H1 (cell line): ENCODE measurements around the gene GARNL3. TPM values are rescaled to one million over a fixed set of nuclear protein-coding genes. Genes with fewer than 3 reads are reported as not detected.

Experiments used
- CTCF ChIA-PET: fragments of 300-600 bp; sonication (Branson Sonifier 250); formaldehyde crosslinking; loops from one replicate; lab custom pipeline; 2021; ENCODE audit not compliant: partially characterized antibody; lab: Charles Lee
- POLR2A ChIA-PET: fragments of 300-600 bp; sonication (Branson Sonifier 250); formaldehyde crosslinking; loops from one replicate; lab custom pipeline; 2021; ENCODE audit warnings: inconsistent platforms; ENCODE audit not compliant: partially characterized antibody; lab: Charles Lee
- DNase-seq, 2 experiments: peaks; one replicate each; pipeline versions ENCODE4 v3.0.0 to v3.0.0-alpha.2; 2010 to 2022; ENCODE audit warnings: low spot score in 2 of 2, low read depth in 1 of 2, mixed read lengths in 1 of 2
- FAIRE-seq: peaks from 2 replicates; lab custom pipeline; 2011; peaks lifted over from hg19 to GRCh38; lab: Jason Lieb, UNC
- H2AFZ ChIP-seq: 2 replicates; pipeline ENCODE4 v1.8.1; 2012; ENCODE audit warnings: low read length, inconsistent platforms
- H2AK5ac ChIP-seq: 2 replicates; pipeline ENCODE4 v1.6.1; 2013; ENCODE audit warnings: low read depth, low read length
- H2BK120ac ChIP-seq: replicated peaks from 2 replicates; pipeline ENCODE3; 2013; ENCODE audit warnings: low read depth, low read length, inconsistent platforms
- H2BK12ac ChIP-seq: 2 replicates; pipeline ENCODE4 v1.6.1; 2013; ENCODE audit warnings: low read depth, low read length
- H2BK15ac ChIP-seq: 2 replicates; pipeline ENCODE4 v1.6.1; 2013; ENCODE audit warnings: low read length
- H2BK20ac ChIP-seq: 2 replicates; pipeline ENCODE4 v1.6.1; 2013; ENCODE audit warnings: low read length
- H2BK5ac ChIP-seq: 2 replicates; pipeline ENCODE4 v1.6.1; 2013; ENCODE audit warnings: low read depth, low read length
- H3K14ac ChIP-seq: 2 replicates; pipeline ENCODE4 v1.6.1; 2013; ENCODE audit warnings: inconsistent platforms; ENCODE audit not compliant: insufficient read length
- H3K18ac ChIP-seq: 2 replicates; pipeline ENCODE4 v1.6.1; 2013; ENCODE audit warnings: low read length; ENCODE audit errors: extremely low read depth
- H3K23ac ChIP-seq: 2 replicates; pipeline ENCODE4 v1.6.1; 2013; ENCODE audit warnings: inconsistent platforms; ENCODE audit not compliant: insufficient read length
- H3K23me2 ChIP-seq: 2 replicates; pipeline ENCODE4 v1.6.1; 2013; ENCODE audit warnings: low read depth, low read length
- H3K27ac ChIP-seq: 2 replicates; pipeline ENCODE4 v1.6.1; 2011; ENCODE audit warnings: low read depth, low read length, inconsistent platforms
- H3K27me3 ChIP-seq, 4 experiments: replicated peaks in 1 of 4; 1 replicate in 1 of 4; 2 replicates in 3 of 4; pipeline versions ENCODE4 v1.6.1 to v1.8.1; 2011 to 2013; ENCODE audit warnings: low read length in 3 of 4, mild to moderate bottlenecking in 3 of 4, inconsistent platforms in 2 of 4, mixed read lengths in 2 of 4, moderate library complexity in 1 of 4; ENCODE audit not compliant: control insufficient read depth in 3 of 4, insufficient read depth in 3 of 4; ENCODE audit errors: extremely low read depth in 1 of 4
- H3K36me3 ChIP-seq, 4 experiments: 2 replicates each; pipeline versions ENCODE4 v1.6.1 to v1.8.1; 2011 to 2013; ENCODE audit warnings: mild to moderate bottlenecking in 4 of 4, low read length in 3 of 4, moderate library complexity in 2 of 4, control low read depth in 1 of 4, inconsistent platforms in 1 of 4; ENCODE audit not compliant: insufficient read depth in 4 of 4, control insufficient read depth in 2 of 4
- H3K4ac ChIP-seq: replicated peaks from 2 replicates; pipeline ENCODE3; 2013; ENCODE audit warnings: low read length, low read depth, mixed read lengths, inconsistent platforms; ENCODE audit not compliant: insufficient read length
- H3K4me1 ChIP-seq, 4 experiments: replicated peaks in 1 of 4; 1 replicate in 1 of 4; 2 replicates in 3 of 4; pipeline versions ENCODE4 v1.6.1 to v1.8.1; 2011 to 2013; ENCODE audit warnings: low read length in 3 of 4, inconsistent platforms in 2 of 4, mixed read lengths in 1 of 4; ENCODE audit not compliant: insufficient read depth in 4 of 4, control insufficient read depth in 3 of 4
- H3K4me2 ChIP-seq, 2 experiments: 2 replicates each; pipeline versions ENCODE4 v1.6.1 to v1.8.1; 2011 to 2013; ENCODE audit warnings: low read depth in 2 of 2, low read length in 2 of 2, control low read depth in 1 of 2, inconsistent platforms in 1 of 2, mild to moderate bottlenecking in 1 of 2; ENCODE audit not compliant: insufficient read depth in 1 of 2
- H3K4me3 ChIP-seq, 4 experiments: fragments of 200-600, 300-600 bp in 1 of 4; sonication (generic), shearing (Covaris generic), sonication (Bioruptor Twin) in 1 of 4; 2 replicates each; pipeline versions ENCODE4 v1.5.1 to v1.8.1; 2011 to 2016; ENCODE audit warnings: low read length in 4 of 4, low read depth in 3 of 4, control low read depth in 2 of 4, inconsistent platforms in 2 of 4, mild to moderate bottlenecking in 2 of 4, mixed read lengths in 1 of 4, moderate library complexity in 1 of 4; ENCODE audit not compliant: insufficient read depth in 2 of 4; ENCODE audit errors: extremely low read depth in 1 of 4
- H3K56ac ChIP-seq: replicated peaks from 2 replicates; pipeline ENCODE3; 2013; ENCODE audit warnings: low read depth, mild to moderate bottlenecking, mixed read lengths, low read length, inconsistent platforms; ENCODE audit not compliant: insufficient read length
- H3K79me1 ChIP-seq: 2 replicates; pipeline ENCODE4 v1.6.1; 2013; ENCODE audit warnings: low read depth, low read length, control low read depth
- H3K79me2 ChIP-seq, 2 experiments: 2 replicates each; pipeline versions ENCODE4 v1.6.1 to v1.8.1; 2012 to 2013; ENCODE audit warnings: low read length in 2 of 2, mild to moderate bottlenecking in 2 of 2, inconsistent platforms in 1 of 2; ENCODE audit not compliant: insufficient read depth in 2 of 2, control insufficient read depth in 1 of 2
- H3K9ac ChIP-seq, 4 experiments: replicated peaks in 1 of 4; 1 replicate in 1 of 4; 2 replicates in 3 of 4; pipeline versions ENCODE4 v1.6.1 to v1.8.1; 2011 to 2013; ENCODE audit warnings: low read depth in 3 of 4, low read length in 3 of 4, control low read depth in 2 of 4, mild to moderate bottlenecking in 2 of 4, moderate library complexity in 2 of 4, inconsistent platforms in 1 of 4; ENCODE audit errors: extremely low read depth in 1 of 4
- H3K9me3 ChIP-seq, 2 experiments: 2 replicates each; pipeline versions ENCODE4 v1.6.1 to v1.8.1; 2012 to 2013; ENCODE audit warnings: mild to moderate bottlenecking in 2 of 2, moderate library complexity in 2 of 2, control low read depth in 1 of 2, inconsistent platforms in 1 of 2, low read depth in 1 of 2, low read length in 1 of 2, mixed read lengths in 1 of 2; ENCODE audit not compliant: insufficient read depth in 2 of 2
- H4K20me1 ChIP-seq, 2 experiments: replicated peaks in 1 of 2; 2 replicates each; pipeline versions ENCODE3 to v1.8.1; 2011 to 2013; ENCODE audit warnings: inconsistent platforms in 2 of 2, low read length in 2 of 2, mild to moderate bottlenecking in 1 of 2; ENCODE audit not compliant: insufficient read depth in 2 of 2, control insufficient read depth in 1 of 2
- H4K5ac ChIP-seq: 2 replicates; pipeline ENCODE4 v1.6.1; 2013; ENCODE audit warnings: low read length, low read depth, mixed read lengths, inconsistent platforms; ENCODE audit not compliant: insufficient read length
- H4K8ac ChIP-seq: 2 replicates; pipeline ENCODE4 v1.8.0; 2013; ENCODE audit warnings: mild to moderate bottlenecking, moderate library complexity, low read length, inconsistent platforms; ENCODE audit not compliant: insufficient read depth; ENCODE audit errors: extremely low read depth
- H4K91ac ChIP-seq: replicated peaks from 2 replicates; pipeline ENCODE3; 2013; ENCODE audit warnings: low read length, mixed read lengths, inconsistent platforms; ENCODE audit not compliant: insufficient read length
- BACH1 ChIP-seq: IDR thresholded peaks from 2 replicates; pipeline ENCODE4 v1.6.1; 2012; ENCODE audit warnings: low read length, improper control_type of control experiment
- BCL11A ChIP-seq, 2 experiments: IDR thresholded peaks; one replicate each; pipeline ENCODE4 v1.6.1; 2011; ENCODE audit warnings: low read depth in 2 of 2, low read length in 2 of 2, mild to moderate bottlenecking in 2 of 2
- CEBPB ChIP-seq: IDR thresholded peaks from 2 replicates; pipeline ENCODE4 v1.6.1; 2012; ENCODE audit warnings: low read depth, low read length
- KDM5A ChIP-seq: fragments of 200-600 bp; IDR thresholded peaks from 2 replicates; pipeline ENCODE4 v1.7.1; 2012; ENCODE audit warnings: mild to moderate bottlenecking, low read length, inconsistent platforms, mixed read lengths
- PHF8 ChIP-seq: fragments of 200-600 bp; sonication (generic); conservative IDR thresholded peaks from 2 replicates; pipeline ENCODE4 v1.7.1; 2012; ENCODE audit warnings: low read depth, mild to moderate bottlenecking, inconsistent platforms, low read length, moderate library complexity
- RFX5 ChIP-seq: IDR thresholded peaks from 2 replicates; pipeline ENCODE4 v1.6.1; 2011; ENCODE audit warnings: low read depth, low read length, improper control_type of control experiment, borderline replicate concordance
- SIRT6 ChIP-seq: IDR thresholded peaks from one replicate; pipeline ENCODE4 v1.7.1; 2012; ENCODE audit warnings: low read length, inconsistent platforms
- SP4 ChIP-seq: IDR thresholded peaks from 2 replicates; pipeline ENCODE4 v1.6.1; 2012; ENCODE audit warnings: low read length, inconsistent platforms
- TCF12 ChIP-seq: IDR thresholded peaks from 2 replicates; pipeline ENCODE4 v1.6.1; 2011; ENCODE audit warnings: low read depth, mild to moderate bottlenecking, low read length
- WGBS, 2 experiments: shearing (Covaris generic) in 1 of 2; methylation state at CpG; one replicate each; pipeline versions ENCODE4 v1.1.6 to v1.1.7; 2013 to 2015; ENCODE audit warnings: low lambda C conversion rate in 2 of 2, mixed read lengths in 2 of 2, inconsistent platforms in 1 of 2, low coverage in 1 of 2, missing lambda C conversion rate in 1 of 2; ENCODE audit not compliant: insufficient replicate concordance in 2 of 2, insufficient coverage in 1 of 2, insufficient read length in 1 of 2; ENCODE audit errors: extremely low coverage in 1 of 2, missing lambda C conversion rate in 1 of 2; 5-methylcytosine and 5-hydroxymethylcytosine counted together
- polyA plus RNA-seq, 7 experiments: library from polyadenylated mRNA; depleted of rRNA in 3 of 7; stranded (reverse) in 5 of 7; unstranded in 2 of 7; fragments of >200 nt in 5 of 7; fragments of 200-250 nt in 2 of 7; gene quantifications; 1 replicate in 5 of 7; 2 replicates in 1 of 7; 4 replicates in 1 of 7; pipeline versions ENCODE4 v1.2.1 to v1.2.3, GENCODE V29; 2011 to 2013; ENCODE audit warnings: missing spikeins in 2 of 7, mixed read lengths in 2 of 7
- total RNA-seq: library from RNA; stranded (reverse); fragmentation: NEBNext Ultra II Directional; extraction: Animal tissue kit (Norgen Biotek cat#: 25700); gene quantifications from 2 replicates; pipeline ENCODE4 v1.2.1, GENCODE V29; 2021
- TF ChIP-seq, protein P1 (sequence below): IDR thresholded peaks from 2 replicates; pipeline ENCODE4 v1.6.1; 2012; ENCODE audit warnings: inconsistent platforms

Gene GARNL3
- total and polyA plus RNA-seq, 2 of the 8 experiments (the other 6 are each of a cell fraction or from before 2014, with no cell fraction given): 6.5 to 18.3 TPM

- Histone ChIP-seq H4K91ac (no peak overlapping the region), H4K8ac (no peak overlapping the region), H3K27me3 (no peaks in the 10 kb centered on the region), H3K18ac (no peak overlapping the region), H3K9me3 (no peaks in the 10 kb centered on the region), H3K14ac (no peak overlapping the region), H3K4me2 (no peak overlapping the region), H3K23me2 (no peaks in the 10 kb centered on the region), H3K79me1 (no peaks in the 10 kb centered on the region), H3K27ac (no peak overlapping the region), H3K56ac (no peak overlapping the region), H4K20me1 (no peaks in the 10 kb centered on the region), H2BK5ac (no peak overlapping the region), H3K4me3 (no peak overlapping the region), H3K23ac (no peak overlapping the region), H3K4me1 (peaks cover 0 to 2% (median 0%) of the 10 kb centered on the region in 4 experiments; a peak in 4 of 7 replicates), H3K36me3 (no peaks in the 10 kb centered on the region), H3K79me2 (no peaks in the 10 kb centered on the region), H2BK120ac (no peak overlapping the region), H3K9ac (no peak overlapping the region), H2BK15ac (no peak overlapping the region), H2AFZ (no peak overlapping the region), H2BK12ac (no peak overlapping the region), H2BK20ac (no peak overlapping the region), H3K4ac (no peak overlapping the region), H2AK5ac (no peak overlapping the region), H4K5ac (no peak overlapping the region)
- CTCF ChIA-PET: interaction anchor here (1.0 to 2.8 kb wide), 2 partner anchors 19 to 26 kb away, joined by 3 to 9 read pairs; no protein-coding TSS in a partner anchor
- 90 to 100% methylated on average over 1 to 7 of the region's 7 CpGs for WGBS, 2 experiments
- no peak for FAIRE-seq
- DNase-seq: no peak
- POLR2A ChIA-PET: no interaction called here
- no peak for TF ChIP-seq CEBPB
- TF ChIP-seq PHF8: no peak
- TF ChIP-seq RFX5: no peak
- TF ChIP-seq, protein P1, sequence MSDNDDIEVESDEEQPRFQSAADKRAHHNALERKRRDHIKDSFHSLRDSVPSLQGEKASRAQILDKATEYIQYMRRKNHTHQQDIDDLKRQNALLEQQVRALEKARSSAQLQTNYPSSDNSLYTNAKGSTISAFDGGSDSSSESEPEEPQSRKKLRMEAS: no peak
- TF ChIP-seq TCF12: no peak
- TF ChIP-seq SIRT6: no peak
- TF ChIP-seq BACH1: no peak
- no peak for TF ChIP-seq KDM5A
- no peak for TF ChIP-seq BCL11A (IDR thresholded peaks at IDR 0.05; ENCODE audit: low read depth in 2 of 2, low read length in 2 of 2)
- no peak for TF ChIP-seq SP4
Measured at GRCh38 chr9:127366594-127366993, 102.0 kb downstream of the GARNL3 start.
